HepG2 (cell line): ENCODE data around the gene COQ7. TPM values are rescaled to one million over a fixed set of nuclear protein-coding genes. Genes with fewer than 3 reads are reported as not detected.

ENCODE experiments used
- ASH2L ChIP-seq: fragments of 300-600, 200-600 bp; sonication (generic); IDR thresholded peaks from 2 replicates; pipeline ENCODE4 v1.7.0; 2017; ENCODE audit warnings: low read depth, mild to moderate bottlenecking, moderate library complexity, mixed read lengths, low read length; ENCODE audit not compliant: insufficient read length
- ATF4 ChIP-seq, 2 experiments: fragments of 450-650 bp in 1 of 2; sonication (generic) in 1 of 2; formaldehyde crosslinking; IDR thresholded peaks; 2 replicates each; pipeline versions ENCODE4 v1.5.0 to v1.8.0; 2020 to 2022; ENCODE audit warnings: mild to moderate bottlenecking in 1 of 2, missing genetic modification reagents in 1 of 2
- HHEX ChIP-seq: IDR thresholded peaks from 2 replicates; pipeline ENCODE4 v1.6.1; 2016; ENCODE audit warnings: control low read depth
- HNRNPH1 ChIP-seq: fragments of 200-400 bp; formaldehyde crosslinking; optimal IDR thresholded peaks from 2 replicates; pipeline ENCODE3; 2017; ENCODE audit warnings: mild to moderate bottlenecking, low read depth, low read length
- ISX ChIP-seq: sonication (generic); formaldehyde crosslinking; conservative IDR thresholded peaks from 2 replicates; pipeline ENCODE4 v1.5.0; 2020; ENCODE audit warnings: missing genetic modification reagents
- KLF11 ChIP-seq: IDR thresholded peaks from 2 replicates; pipeline ENCODE4 v1.6.1; 2016; ENCODE audit warnings: missing compliant biosample characterization
- MEIS1 ChIP-seq: sonication (generic); formaldehyde crosslinking; IDR thresholded peaks from 2 replicates; pipeline ENCODE4 v1.9.0; 2021; ENCODE audit warnings: mild to moderate bottlenecking, missing genetic modification reagents, moderate library complexity, borderline replicate concordance
- MNT ChIP-seq: fragments of 450-650 bp; IDR thresholded peaks from 2 replicates; pipeline ENCODE4 v1.6.1; 2016
- NCOA5 ChIP-seq: sonication (generic); formaldehyde crosslinking; IDR thresholded peaks from 2 replicates; pipeline ENCODE4 v1.4.0; 2020; ENCODE audit warnings: missing genetic modification reagents
- RARA ChIP-seq: IDR thresholded peaks from 2 replicates; pipeline ENCODE4 v1.6.1; 2016; ENCODE audit warnings: missing genetic modification reagents, missing compliant biosample characterization
- SAP130 ChIP-seq: IDR thresholded peaks from 2 replicates; pipeline ENCODE4 v1.6.1; 2016; ENCODE audit warnings: low read depth
- SIN3A ChIP-seq: IDR thresholded peaks from 2 replicates; pipeline ENCODE4 v1.6.1; 2011; ENCODE audit warnings: low read depth, mild to moderate bottlenecking, control low read depth, low read length, borderline replicate concordance
- SIN3B ChIP-seq: fragments of 150-350 bp; IDR thresholded peaks from 2 replicates; pipeline ENCODE4 v1.6.1; 2014; ENCODE audit warnings: low read length
- STAT6 ChIP-seq: sonication (generic); formaldehyde crosslinking; IDR thresholded peaks from 2 replicates; pipeline ENCODE4 v1.4.0; 2020; ENCODE audit warnings: missing genetic modification reagents, mild to moderate bottlenecking, borderline replicate concordance
- TIGD3 ChIP-seq: sonication (generic); formaldehyde crosslinking; IDR thresholded peaks from 2 replicates; pipeline ENCODE4 v1.5.1; 2020; ENCODE audit warnings: mild to moderate bottlenecking, missing genetic modification reagents, borderline replicate concordance
- ZFY ChIP-seq: sonication (generic); formaldehyde crosslinking; IDR thresholded peaks from 2 replicates; pipeline ENCODE4 v1.4.0; 2020; ENCODE audit warnings: missing genetic modification reagents
- ZKSCAN1 ChIP-seq: fragments of 150-350 bp; IDR thresholded peaks from 2 replicates; pipeline ENCODE4 v1.6.1; 2014; ENCODE audit warnings: low read length
- ZMYM4 ChIP-seq: sonication (generic); formaldehyde crosslinking; IDR thresholded peaks from 2 replicates; pipeline ENCODE4 v1.8.1; 2023; ENCODE audit warnings: mild to moderate bottlenecking, missing genetic modification reagents
- ZNF136 ChIP-seq: sonication (generic); formaldehyde crosslinking; IDR thresholded peaks from 2 replicates; pipeline ENCODE4 v1.8.1; 2022; ENCODE audit warnings: low read depth, mild to moderate bottlenecking, moderate library complexity, missing genetic modification reagents
- ZNF777 ChIP-seq: sonication (generic); formaldehyde crosslinking; IDR thresholded peaks from 2 replicates; pipeline ENCODE4 v1.4.0; 2020; ENCODE audit warnings: missing genetic modification reagents
- ZNF816 ChIP-seq: sonication (generic); formaldehyde crosslinking; IDR thresholded peaks from 2 replicates; pipeline ENCODE4 v1.8.0; 2022; ENCODE audit warnings: missing genetic modification reagents, mild to moderate bottlenecking, borderline replicate concordance
- polyA plus RNA-seq, 8 experiments: library from polyadenylated mRNA; depleted of rRNA in 3 of 8; stranded (reverse) in 7 of 8; unstranded in 1 of 8; fragments of >200 nt; fragmentation: Illumina TruSeq in 4 of 8; extraction: Trizol in 4 of 8; gene quantifications; 2 replicates each; pipeline versions ENCODE4 v1.2.1 to v1.2.3, GENCODE V29; 2011 to 2016; ENCODE audit warnings: low read depth in 4 of 8, missing spikeins in 1 of 8, mixed read lengths in 1 of 8; ENCODE audit not compliant: insufficient read depth in 1 of 8
- total RNA-seq, 5 experiments: library from RNA; depleted of rRNA; stranded (reverse); fragments of >200 nt; fragmentation: Illumina TruSeq; extraction: Trizol; gene quantifications; 2 replicates each; pipeline ENCODE4 v1.2.3, GENCODE V29; 2016; ENCODE audit warnings: low read depth in 1 of 5

The COQ7 gene
- total and polyA plus RNA-seq, 2 of the 13 experiments (the other 11 are each of a cell fraction or from before 2014, with no cell fraction given) = 20.1 to 45.7 TPM

GRCh38 chr16:19110537-19111360, 43.3 kb downstream of the COQ7 start (continued):
- TF ChIP-seq HNRNPH1 (no peak), ISX (CRISPR knock-in tag) (no peak), ZNF136 (CRISPR knock-in tag) (no peak), STAT6 (CRISPR knock-in tag) (no peak), HHEX (CRISPR knock-in tag) (no peak), ZMYM4 (CRISPR knock-in tag) (no peak), ZNF777 (CRISPR knock-in tag) (0 out of 2 replicates have a peak, but pooled peaks have one; percentile 30), KLF11 (CRISPR knock-in tag) (peak; percentile 32; the same call in 1 of the 2 replicates), TIGD3 (CRISPR knock-in tag) (no peak), ASH2L (peak; percentile 45), SAP130 (CRISPR knock-in tag) (peak; percentile 52), MEIS1 (CRISPR knock-in tag) (peak; percentile 80; the same call in 1 of the 2 replicates), MNT (no peak), ZFY (CRISPR knock-in tag) (peak; percentile 8; the same call in 1 of the 2 replicates), ATF4 (CRISPR knock-in tag; IDR thresholded peaks at IDR 0.05) (0 out of 4 replicates have a peak, but pooled peaks of 1 of the 2 experiments have one; percentile 24), SIN3A (no peak), RARA (CRISPR knock-in tag) (0 out of 2 replicates have a peak, but pooled peaks have one; percentile 8), SIN3B (no peak), NCOA5 (CRISPR knock-in tag) (no peak), ZKSCAN1 (no peak), ZNF816 (CRISPR knock-in tag) (no peak)
